Neuronal stem cell (in vitro differentiated cells): Measurements from ENCODE around the gene ANO7.
A peak's percentile ranks its signal among the peaks of the same experiment; 100 is the strongest.

Source experiments
- DNase-seq: peaks from one replicate; pipeline ENCODE4 v3.0.0-alpha.2; 2013; ENCODE audit warnings: low spot score
- H2AFZ ChIP-seq: one replicate; pipeline ENCODE4 v1.6.1; 2013; ENCODE audit warnings: mild to moderate bottlenecking, low read length, inconsistent platforms
- H2AK5ac ChIP-seq: 2 replicates; pipeline ENCODE4 v1.6.1; 2013; ENCODE audit warnings: low read depth, mild to moderate bottlenecking, inconsistent platforms, low read length, moderate library complexity, mixed read lengths
- H2BK120ac ChIP-seq: 2 replicates; pipeline ENCODE4 v1.6.1; 2013; ENCODE audit warnings: low read depth, mild to moderate bottlenecking, inconsistent platforms, low read length, moderate library complexity, mixed read lengths
- H2BK12ac ChIP-seq: one replicate; pipeline ENCODE4 v1.6.1; 2013; ENCODE audit warnings: low read length, inconsistent platforms
- H2BK15ac ChIP-seq: 2 replicates; pipeline ENCODE4 v1.6.1; 2013; ENCODE audit warnings: mild to moderate bottlenecking, low read length, inconsistent platforms, mixed read lengths
- H2BK5ac ChIP-seq: one replicate; pipeline ENCODE4 v1.6.1; 2013; ENCODE audit warnings: inconsistent platforms, mild to moderate bottlenecking, low read length, moderate library complexity
- H3K14ac ChIP-seq: one replicate; pipeline ENCODE4 v1.6.1; 2013; ENCODE audit warnings: low read length, inconsistent platforms
- H3K18ac ChIP-seq: 2 replicates; pipeline ENCODE4 v1.6.1; 2013; ENCODE audit warnings: low read length, inconsistent platforms
- H3K23ac ChIP-seq: 2 replicates; pipeline ENCODE4 v1.6.1; 2013; ENCODE audit warnings: low read depth, mild to moderate bottlenecking, mixed read lengths, low read length, inconsistent platforms; ENCODE audit not compliant: poor library complexity
- H3K27ac ChIP-seq: replicated peaks from 3 replicates; pipeline ENCODE4 v1.5.1; 2013; ENCODE audit warnings: low read length, inconsistent platforms
- H3K27me3 ChIP-seq, 3 experiments: 2 replicates each; pipeline ENCODE4 v1.6.1; 2013; ENCODE audit warnings: low read length in 3 of 3, mild to moderate bottlenecking in 2 of 3, inconsistent platforms in 1 of 3, low read depth in 1 of 3, mixed read lengths in 1 of 3, moderate library complexity in 1 of 3; ENCODE audit not compliant: control insufficient read depth in 3 of 3, insufficient read depth in 3 of 3
- H3K36me3 ChIP-seq, 2 donors: replicated peaks in 1 of 2; 2 replicates each; pipeline ENCODE4 v1.6.1; 2013; ENCODE audit warnings: low read length in 2 of 2; ENCODE audit not compliant: control insufficient read depth in 2 of 2, insufficient read depth in 2 of 2
- H3K4ac ChIP-seq: 2 replicates; pipeline ENCODE4 v1.6.1; 2013; ENCODE audit warnings: inconsistent platforms, mild to moderate bottlenecking, low read length, moderate library complexity
- H3K4me1 ChIP-seq, 2 donors: 1 replicate in 1 of 2; 2 replicates in 1 of 2; pipeline ENCODE4 v1.6.1; 2013; ENCODE audit warnings: low read length in 2 of 2, low read depth in 1 of 2; ENCODE audit not compliant: control insufficient read depth in 2 of 2, insufficient read depth in 1 of 2
- H3K4me2 ChIP-seq: one replicate; pipeline ENCODE4 v1.6.1; 2013; ENCODE audit warnings: mild to moderate bottlenecking, low read length, inconsistent platforms; ENCODE audit not compliant: insufficient read depth, poor library complexity, severe bottlenecking
- H3K4me3 ChIP-seq, 2 donors: 2 replicates each; pipeline ENCODE4 v1.5.1; 2013; ENCODE audit warnings: low read length in 2 of 2, mild to moderate bottlenecking in 2 of 2, inconsistent platforms in 1 of 2, moderate library complexity in 1 of 2
- H3K79me1 ChIP-seq: one replicate; pipeline ENCODE4 v1.6.1; 2013; ENCODE audit warnings: low read depth, mild to moderate bottlenecking, inconsistent platforms, low read length, moderate library complexity
- H3K9ac ChIP-seq: one replicate; pipeline ENCODE4 v1.6.1; 2013; ENCODE audit warnings: mild to moderate bottlenecking, low read depth, low read length, inconsistent platforms; ENCODE audit not compliant: poor library complexity
- H3K9me3 ChIP-seq, 2 donors: replicated peaks in 1 of 2; 2 replicates each; pipeline versions ENCODE3 to v1.6.1; 2013; ENCODE audit warnings: low read length in 2 of 2, mild to moderate bottlenecking in 2 of 2, inconsistent platforms in 1 of 2, low read depth in 1 of 2, mixed read lengths in 1 of 2, moderate library complexity in 1 of 2; ENCODE audit not compliant: control insufficient read depth in 2 of 2, insufficient read depth in 1 of 2
- H4K8ac ChIP-seq: one replicate; pipeline ENCODE4 v1.6.1; 2013; ENCODE audit warnings: low read depth, mild to moderate bottlenecking, inconsistent platforms, low read length, moderate library complexity
- H4K91ac ChIP-seq: one replicate; pipeline ENCODE4 v1.6.1; 2013; ENCODE audit warnings: low read length, low read depth, mild to moderate bottlenecking, inconsistent platforms; ENCODE audit not compliant: poor library complexity
- WGBS, 2 donors: extraction: QIAGEN DNeasy Blood & Tissue Kit; methylation state at CpG; one replicate each; pipeline ENCODE4 v1.1.7; 2013; ENCODE audit warnings: missing lambda C conversion rate in 2 of 2, mixed read lengths in 1 of 2; ENCODE audit not compliant: insufficient read length in 2 of 2, insufficient replicate concordance in 1 of 2; ENCODE audit errors: extremely low coverage in 2 of 2; 5-methylcytosine and 5-hydroxymethylcytosine counted together

ANO7 gene

DNA sequence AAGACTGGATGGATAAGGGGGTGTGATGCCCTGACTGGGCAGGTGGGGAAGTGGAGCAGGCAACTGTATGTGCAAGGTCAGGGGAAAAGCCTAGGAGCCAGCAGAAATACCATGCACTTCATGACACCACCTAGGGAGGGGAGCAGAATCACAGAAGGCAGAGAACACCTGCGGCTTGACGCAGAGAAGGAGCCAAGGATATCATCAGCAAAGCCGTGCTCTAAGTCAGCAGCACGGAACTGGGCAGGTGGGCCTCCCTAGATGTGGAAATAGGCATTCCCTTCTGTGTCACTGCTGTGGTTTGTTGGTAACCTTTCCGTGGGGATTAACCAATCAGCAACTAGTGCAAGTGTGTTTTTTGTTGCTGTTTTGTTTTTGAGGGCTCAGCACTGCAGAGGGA is 85.7 kb downstream of the ANO7 start:
- peaks cover 0 to 10% of the 10 kb centered on the region in 2 donors for H3K9me3 ChIP-seq
- H2BK120ac ChIP-seq = no peak overlapping the region
- no peak overlapping the region for H2BK15ac ChIP-seq
- H3K18ac ChIP-seq = no peak overlapping the region
- H2BK5ac ChIP-seq = no peak overlapping the region
- H2AK5ac ChIP-seq = peak overlapping the region; percentile 62
- peak overlapping the region; percentile 27 for H3K23ac ChIP-seq
- H3K27me3 ChIP-seq = no peaks in the 10 kb centered on the region
- H3K4me1 ChIP-seq = peaks cover 4 to 7% of the 10 kb centered on the region in 2 donors
- peaks cover 4 to 13% of the 10 kb centered on the region in 2 donors for H3K36me3 ChIP-seq
- H4K8ac ChIP-seq = no peak overlapping the region
- H3K9ac ChIP-seq = peak overlapping the region; percentile 50
- no peak overlapping the region for H4K91ac ChIP-seq
- H3K27ac ChIP-seq = no peak overlapping the region
- H2BK12ac ChIP-seq = no peak overlapping the region
- no peak overlapping the region for H3K4ac ChIP-seq
- H3K4me2 ChIP-seq = no peak overlapping the region
- peak overlapping the region in 1 of 2 donors; percentile 13 for H3K4me3 ChIP-seq
- no peak overlapping the region for H3K14ac ChIP-seq
- WGBS, 2 donors = no CpG with 5 or more reads among the region's 5 CpGs
- no peak overlapping the region for H2AFZ ChIP-seq
- DNase-seq = no peak
- peaks cover 5% of the 10 kb centered on the region for H3K79me1 ChIP-seq
